ENCODE results near the gene KANK2.

KANK2 gene

GRCh38 chr19:11204076-11204602 is 6.8 kb upstream of the KANK2 start:
- Histone ChIP-seq H3K27ac (ENCODE audit: low read depth, low read length) (no peak overlapping the region), H3K4me2 (ENCODE audit: low read length) (no peak overlapping the region), H3K4me1 (ENCODE audit: control insufficient read depth, low read length) (peaks cover 16% of the 10 kb centered on the region), H3K9me3 (ENCODE audit: control insufficient read depth, insufficient read depth, low read length) (no peaks in the 10 kb centered on the region), H3K36me3 (ENCODE audit: control insufficient read depth, low read length) (peaks cover 4% of the 10 kb centered on the region; the same call in 1 of the 2 replicates), H3K4me3 (ENCODE audit: low read length) (no peak overlapping the region), H3K9me2 (replicated peaks; ENCODE audit: control insufficient read depth, low read length) (no peaks in the 10 kb centered on the region), H4K20me1 (ENCODE audit: control insufficient read depth, insufficient read depth, low read depth, low read length) (no peaks in the 10 kb centered on the region), H3F3A (ENCODE audit: control insufficient read depth, insufficient read depth) (no peaks in the 10 kb centered on the region), H3K27me3 (ENCODE audit: control insufficient read depth, low read length) (no peaks in the 10 kb centered on the region), H3K79me2 (ENCODE audit: control insufficient read depth, low read length) (no peaks in the 10 kb centered on the region)
- TF ChIP-seq CTCF (IDR thresholded peaks at IDR 0.05; ENCODE audit: low read depth, low read length, poor library complexity, severe bottlenecking) (peak; percentile 48), EZH2phosphoT487 (IDR thresholded peaks at IDR 0.05; ENCODE audit: borderline replicate concordance, low read length) (no peak)

- H3K27me3 ChIP-seq (ENCODE audit: control insufficient read depth, low read length), result no peaks in the 10 kb centered on the region
- H3K4me2 ChIP-seq (ENCODE audit: low read length), result no peak overlapping the region
- TF ChIP-seq CTCF (IDR thresholded peaks at IDR 0.05; ENCODE audit: low read depth, low read length, poor library complexity, severe bottlenecking), result peak; percentile 85
- TF ChIP-seq EZH2phosphoT487 (IDR thresholded peaks at IDR 0.05; ENCODE audit: borderline replicate concordance, low read length), result no peak
- no peaks in the 10 kb centered on the region for H3K9me3 ChIP-seq (ENCODE audit: control insufficient read depth, insufficient read depth, low read length)
- H3K9me2 ChIP-seq (replicated peaks; ENCODE audit: control insufficient read depth, low read length), result no peaks in the 10 kb centered on the region
- H3K36me3 ChIP-seq (ENCODE audit: control insufficient read depth, low read length), result peaks cover 8% of the 10 kb centered on the region; the same call in 1 of the 2 replicates
- no peak overlapping the region for H3K27ac ChIP-seq (ENCODE audit: low read depth, low read length)
- H3K79me2 ChIP-seq (ENCODE audit: control insufficient read depth, low read length), result no peaks in the 10 kb centered on the region
- H3F3A ChIP-seq (ENCODE audit: control insufficient read depth, insufficient read depth), result peaks cover 3% of the 10 kb centered on the region; the same call in 1 of the 2 replicates
- H3K4me3 ChIP-seq (ENCODE audit: low read length), result no peak overlapping the region
- peaks cover 19% of the 10 kb centered on the region for H3K4me1 ChIP-seq (ENCODE audit: control insufficient read depth, low read length)
- no peaks in the 10 kb centered on the region for H4K20me1 ChIP-seq (ENCODE audit: control insufficient read depth, insufficient read depth, low read depth, low read length)
Measured at GRCh38 chr19:11203194-11204075, 6.1 kb upstream of the KANK2 start.

- TF ChIP-seq EZH2phosphoT487 (IDR thresholded peaks at IDR 0.05; ENCODE audit: borderline replicate concordance, low read length) (no peak), CTCF (IDR thresholded peaks at IDR 0.05; ENCODE audit: low read depth, low read length, poor library complexity, severe bottlenecking) (no peak)
- H3K27ac ChIP-seq (ENCODE audit: low read depth, low read length), result no peak overlapping the region
Measured at GRCh38 chr19:11202488-11203193, 5.3 kb upstream of the KANK2 start.

More at GRCh38 chr19:11202488-11203193, 5.3 kb upstream of the KANK2 start:
- peaks cover 25% of the 10 kb centered on the region for H3K4me1 ChIP-seq (ENCODE audit: control insufficient read depth, low read length)
- no peaks in the 10 kb centered on the region for H4K20me1 ChIP-seq (ENCODE audit: control insufficient read depth, insufficient read depth, low read depth, low read length)
- H3F3A ChIP-seq (ENCODE audit: control insufficient read depth, insufficient read depth), result peaks cover 9% of the 10 kb centered on the region; the same call in 1 of the 2 replicates
- H3K9me2 ChIP-seq (replicated peaks; ENCODE audit: control insufficient read depth, low read length), result no peaks in the 10 kb centered on the region
- no peaks in the 10 kb centered on the region for H3K79me2 ChIP-seq (ENCODE audit: control insufficient read depth, low read length)
- H3K9me3 ChIP-seq (ENCODE audit: control insufficient read depth, insufficient read depth, low read length), result no peaks in the 10 kb centered on the region
- no peaks in the 10 kb centered on the region for H3K27me3 ChIP-seq (ENCODE audit: control insufficient read depth, low read length)
- no peak overlapping the region for H3K4me3 ChIP-seq (ENCODE audit: low read length)
- H3K36me3 ChIP-seq (ENCODE audit: control insufficient read depth, low read length), result peaks cover 8% of the 10 kb centered on the region; the same call in 1 of the 2 replicates
- H3K4me2 ChIP-seq (ENCODE audit: low read length), result no peak overlapping the region
